AG04449 (cell line): Measurements from ENCODE around the gene TM4SF18.
A peak's percentile ranks its signal among the peaks of the same experiment; 100 is the strongest.
"Not testable (repeated sequence)": the region's sequence is repeated elsewhere in the genome, so short reads cannot be mapped to it uniquely, and the experiment has no call there.

Source experiments
- CTCF ChIA-PET: fragments of 350-600 bp; formaldehyde crosslinking; extraction: SDS; loops from one replicate; lab custom pipeline; 2021; ENCODE audit warnings: antibody characterized with exemption; lab: Yijun Ruan, JAX
- POLR2A ChIA-PET: fragments of 400-600, 350-600 bp; formaldehyde crosslinking; extraction: SDS; loops from one replicate; lab custom pipeline; 2020; ENCODE audit warnings: antibody characterized with exemption, inconsistent platforms; lab: Yijun Ruan, JAX
- DNase-seq: peaks from one replicate; pipeline ENCODE4 v3.0.0-alpha.2; 2010; ENCODE audit warnings: low read depth, low spot score
- H3K4me3 ChIP-seq: 2 replicates; pipeline ENCODE4 v1.5.1; 2011; ENCODE audit warnings: low read depth, mild to moderate bottlenecking, control low read depth, low read length
- TF ChIP-seq, protein P1 (sequence below): IDR thresholded peaks from one replicate; pipeline ENCODE4 v1.5.1; 2011; ENCODE audit warnings: mild to moderate bottlenecking, moderate library complexity, low read length, control low read depth, inconsistent platforms; ENCODE audit not compliant: insufficient read depth; ENCODE audit errors: missing control alignments

TM4SF18 gene

GRCh38 chr3:149343951-149344350 is 10.5 kb upstream of the TM4SF18 start:
- DNase-seq: no peak
- TF ChIP-seq, protein P1, sequence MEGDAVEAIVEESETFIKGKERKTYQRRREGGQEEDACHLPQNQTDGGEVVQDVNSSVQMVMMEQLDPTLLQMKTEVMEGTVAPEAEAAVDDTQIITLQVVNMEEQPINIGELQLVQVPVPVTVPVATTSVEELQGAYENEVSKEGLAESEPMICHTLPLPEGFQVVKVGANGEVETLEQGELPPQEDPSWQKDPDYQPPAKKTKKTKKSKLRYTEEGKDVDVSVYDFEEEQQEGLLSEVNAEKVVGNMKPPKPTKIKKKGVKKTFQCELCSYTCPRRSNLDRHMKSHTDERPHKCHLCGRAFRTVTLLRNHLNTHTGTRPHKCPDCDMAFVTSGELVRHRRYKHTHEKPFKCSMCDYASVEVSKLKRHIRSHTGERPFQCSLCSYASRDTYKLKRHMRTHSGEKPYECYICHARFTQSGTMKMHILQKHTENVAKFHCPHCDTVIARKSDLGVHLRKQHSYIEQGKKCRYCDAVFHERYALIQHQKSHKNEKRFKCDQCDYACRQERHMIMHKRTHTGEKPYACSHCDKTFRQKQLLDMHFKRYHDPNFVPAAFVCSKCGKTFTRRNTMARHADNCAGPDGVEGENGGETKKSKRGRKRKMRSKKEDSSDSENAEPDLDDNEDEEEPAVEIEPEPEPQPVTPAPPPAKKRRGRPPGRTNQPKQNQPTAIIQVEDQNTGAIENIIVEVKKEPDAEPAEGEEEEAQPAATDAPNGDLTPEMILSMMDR: no peak
- CTCF ChIA-PET: interaction anchor here (0.6 to 3.0 kb wide), 7 partner anchors 9 to 224 kb away, joined by 3 to 30 read pairs (median 3); partner anchors contain the start of gene TM4SF18
- no peak overlapping the region for H3K4me3 ChIP-seq
- POLR2A ChIA-PET: no interaction called here

- no peak overlapping the region for H3K4me3 ChIP-seq
- ChIA-PET CTCF (interaction anchor here (0.7 to 3.0 kb wide), 6 partner anchors 10 to 228 kb away, joined by 4 to 30 read pairs (median 5); no protein-coding TSS in a partner anchor), POLR2A (no interaction called here)
- TF ChIP-seq, protein P1: no peak
- peak; percentile 61 for DNase-seq
Observed at GRCh38 chr3:149342413-149343380, 9.3 kb upstream of the TM4SF18 start.

GRCh38 chr3:149340310-149340933 is 7.0 kb upstream of the TM4SF18 start:
- TF ChIP-seq, protein P1: no peak
- H3K4me3 ChIP-seq: no peak overlapping the region
- POLR2A ChIA-PET: no interaction called here
- CTCF ChIA-PET: interaction anchor here (0.8 to 1.8 kb wide), 8 partner anchors 11 to 385 kb away, joined by 3 to 10 read pairs (median 3); no protein-coding TSS in a partner anchor
- DNase-seq: no peak

- DNase-seq: peak; percentile 76
- H3K4me3 ChIP-seq: no peak overlapping the region
- TF ChIP-seq, protein P1: no peak
- CTCF ChIA-PET: interaction anchor here (0.9 to 1.8 kb wide), 5 partner anchors 11 to 385 kb away, joined by 3 to 10 read pairs (median 5); no protein-coding TSS in a partner anchor
- POLR2A ChIA-PET: no interaction called here
Observed at GRCh38 chr3:149339931-149340309, 6.5 kb upstream of the TM4SF18 start.

DNA sequence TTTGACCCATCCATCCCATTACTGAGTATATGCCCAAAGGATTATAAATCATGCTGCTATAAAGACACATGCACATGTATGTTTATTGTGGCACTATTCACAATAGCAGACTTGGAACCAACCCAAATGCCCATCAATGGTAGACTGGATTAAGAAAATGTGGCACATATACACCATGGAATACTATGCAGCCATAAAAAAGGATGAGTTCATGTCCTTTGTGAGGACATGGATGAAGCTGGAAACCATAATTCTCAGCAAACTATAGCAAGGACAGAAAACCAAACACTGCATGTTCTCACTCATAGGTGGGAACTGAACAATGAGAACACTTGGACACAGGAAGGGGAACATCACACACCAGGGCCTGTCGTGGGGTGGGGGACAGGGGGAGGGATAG is 4.0 kb upstream of the TM4SF18 start:
- CTCF ChIA-PET: interaction anchor here (1.0 to 3.7 kb wide), 2 partner anchors 143 to 218 kb away, joined by 3 to 22 read pairs; no protein-coding TSS in a partner anchor
- DNase-seq, H3K4me3 ChIP-seq, POLR2A ChIA-PET: not testable (repeated sequence)

GRCh38 chr3:149336925-149337324 is 3.5 kb upstream of the TM4SF18 start:
- POLR2A ChIA-PET: no interaction called here
- no peak overlapping the region for H3K4me3 ChIP-seq
- CTCF ChIA-PET: interaction anchor here (0.7 to 6.3 kb wide), 6 partner anchors 15 to 382 kb away, joined by 3 to 55 read pairs (median 10); no protein-coding TSS in a partner anchor
- TF ChIP-seq, protein P1: no peak
- no peak for DNase-seq
